Stimulated activated naive B cell treated with anti-CD40 and anti-IgM and Interleukin-4, amounts not matched to agents 10 μg/mL and 1 μg/mL and 100 μg/mL, for 72 hours (primary cell): ENCODE data around the gene TMC3.
"Not testable (repeated sequence)": the region's sequence is repeated elsewhere in the genome, so short reads cannot be mapped to it uniquely, and the experiment has no call there.

Experiments
- ATAC-seq, 2 donors: fragments of 150-1000 bp; cut with Tn5 transposase; replicated peaks; 2 replicates each; pipeline ENCODE4 v1.10.0; 2021; ENCODE audit warnings: moderate library complexity in 1 of 2
- DNase-seq: peaks from one replicate; pipeline ENCODE4 v3.0.0; 2021
- H3K27ac Mint-ChIP-seq: one replicate; pipeline ENCODE4 v1.8.0; 2022; ENCODE audit warnings: mild to moderate bottlenecking, mixed read lengths
- H3K27me3 Mint-ChIP-seq, 2 donors: one replicate each; pipeline ENCODE4 v1.8.0; 2022; ENCODE audit warnings: mixed read lengths in 2 of 2
- H3K36me3 Mint-ChIP-seq, 2 donors: one replicate each; pipeline ENCODE4 v1.8.0; 2022; ENCODE audit warnings: mixed read lengths in 2 of 2, mild to moderate bottlenecking in 1 of 2
- H3K4me1 Mint-ChIP-seq, 2 donors: one replicate each; pipeline ENCODE4 v1.8.0; 2022; ENCODE audit warnings: mixed read lengths in 2 of 2, mild to moderate bottlenecking in 1 of 2
- H3K4me3 Mint-ChIP-seq, 2 donors: one replicate each; pipeline ENCODE4 v1.8.0; 2022; ENCODE audit warnings: mild to moderate bottlenecking in 2 of 2, mixed read lengths in 2 of 2, moderate library complexity in 1 of 2
- H3K9me3 Mint-ChIP-seq, 2 donors: one replicate each; pipeline ENCODE4 v1.8.0; 2022; ENCODE audit warnings: mixed read lengths in 2 of 2, mild to moderate bottlenecking in 1 of 2

The TMC3 gene

GRCh38 chr15:81348691-81349090 is 25.3 kb downstream of the TMC3 start:
- DNase-seq, H3K4me1 Mint-ChIP-seq, H3K27ac Mint-ChIP-seq, H3K4me3 Mint-ChIP-seq, H3K27me3 Mint-ChIP-seq, H3K9me3 Mint-ChIP-seq, H3K36me3 Mint-ChIP-seq, ATAC-seq: not testable (repeated sequence)

DNA sequence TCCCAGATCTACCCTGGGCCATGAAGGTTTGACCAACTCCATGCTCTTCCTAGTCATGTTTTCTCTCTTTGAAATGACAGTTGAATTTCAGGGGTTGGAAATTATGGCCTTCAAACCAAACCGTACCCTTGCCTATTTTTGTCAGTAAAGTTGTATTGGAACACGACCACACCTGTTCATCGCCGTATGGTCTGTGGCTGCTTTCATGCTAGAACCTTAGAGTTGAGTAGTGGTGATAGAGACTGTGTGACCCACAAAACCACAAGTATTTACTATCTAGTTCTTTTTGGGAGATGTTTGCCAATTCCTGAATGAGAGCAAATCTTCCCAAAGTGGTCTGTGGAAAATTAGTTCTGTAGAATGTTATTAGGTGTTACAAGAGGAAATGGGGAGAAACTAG is 26.1 kb downstream of the TMC3 start:
- Mint-ChIP-seq H3K36me3 (no peaks in the 10 kb centered on the region), H3K4me3 (no peak overlapping the region), H3K4me1 (no peaks in the 10 kb centered on the region), H3K27me3 (no peaks in the 10 kb centered on the region), H3K9me3 (peaks cover 0 to 2% of the 10 kb centered on the region in 2 donors), H3K27ac (no peak overlapping the region)
- no peak for DNase-seq
- ATAC-seq: no peak

DNA sequence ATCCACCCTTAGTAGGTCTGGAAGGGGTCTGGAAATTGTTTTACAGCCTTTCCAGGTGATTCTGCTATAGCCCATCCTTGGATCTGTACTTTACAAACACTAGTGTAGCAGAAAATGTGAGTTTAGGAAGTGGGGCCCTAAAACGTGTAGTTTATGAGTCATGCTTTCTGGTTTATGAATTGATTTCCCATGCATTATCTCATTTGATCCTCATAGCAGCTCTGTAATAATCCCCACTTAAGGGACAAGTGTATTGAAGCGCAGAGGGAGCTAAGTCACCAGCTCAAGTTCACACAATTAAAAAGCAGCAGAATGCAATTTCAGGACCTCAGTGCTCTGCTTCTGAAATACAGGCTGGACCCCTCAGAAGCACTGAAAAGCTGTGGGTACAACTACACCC is 27.4 kb downstream of the TMC3 start:
- no peak overlapping the region for H3K27ac Mint-ChIP-seq
- H3K4me1 Mint-ChIP-seq: no peaks in the 10 kb centered on the region
- peaks cover 0 to 2% of the 10 kb centered on the region in 2 donors for H3K9me3 Mint-ChIP-seq
- H3K27me3 Mint-ChIP-seq: no peaks in the 10 kb centered on the region
- DNase-seq (no peak), ATAC-seq (no peak)
- no peaks in the 10 kb centered on the region for H3K36me3 Mint-ChIP-seq
- no peak overlapping the region for H3K4me3 Mint-ChIP-seq

DNA sequence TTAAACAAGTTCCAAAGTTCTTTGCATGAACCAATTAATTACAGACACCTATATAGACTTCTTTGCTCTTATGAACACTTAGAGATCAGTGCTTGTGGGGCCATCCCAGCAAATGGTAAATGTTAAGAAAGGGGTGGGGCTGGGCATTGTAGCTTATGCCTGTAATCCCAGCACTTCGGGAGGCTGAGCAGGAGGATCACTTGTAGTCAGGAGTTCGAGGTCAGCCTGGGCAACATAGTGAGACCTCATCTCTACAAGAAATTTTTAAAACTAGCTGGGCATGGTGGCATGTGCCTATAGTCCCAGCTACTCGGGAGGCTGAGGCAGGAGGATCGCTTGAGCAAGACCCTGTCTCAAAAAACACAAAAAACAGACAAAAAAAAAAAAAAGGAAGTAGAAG is 30.6 kb downstream of the TMC3 start:
- no peaks in the 10 kb centered on the region for H3K4me1 Mint-ChIP-seq
- no peak overlapping the region for H3K27ac Mint-ChIP-seq

DNA sequence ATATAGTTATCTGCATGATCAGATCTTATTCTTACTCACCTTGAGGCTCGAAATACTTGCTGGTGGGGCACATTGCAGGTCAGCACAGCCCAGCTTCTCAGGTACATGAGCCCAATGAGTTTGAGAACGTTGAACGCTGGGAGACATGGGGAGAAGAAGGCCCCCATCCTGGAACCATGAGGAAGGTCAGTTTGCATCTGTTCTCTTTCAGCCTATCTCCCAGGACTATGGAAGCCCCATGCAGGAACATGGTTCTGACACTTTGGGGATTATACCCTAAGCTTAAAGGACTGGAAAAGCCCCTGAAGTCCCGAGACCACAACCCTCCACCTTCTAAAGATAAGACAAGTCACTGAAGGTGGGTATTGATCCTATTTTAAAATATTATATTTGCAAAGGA is 32.7 kb downstream of the TMC3 start:
- Mint-ChIP-seq H3K4me1 (peaks cover 0 to 8% of the 10 kb centered on the region in 2 donors), H3K9me3 (peaks cover 0 to 2% of the 10 kb centered on the region in 2 donors), H3K4me3 (no peak overlapping the region), H3K27ac (no peak overlapping the region), H3K27me3 (no peaks in the 10 kb centered on the region), H3K36me3 (no peaks in the 10 kb centered on the region)
- ATAC-seq (no peak), DNase-seq (no peak)

More for the DNA sequence above, 30.6 kb downstream of the TMC3 start:
- ATAC-seq (no peak), DNase-seq (no peak)
- peaks cover 0 to 2% of the 10 kb centered on the region in 2 donors for H3K9me3 Mint-ChIP-seq
- H3K4me3 Mint-ChIP-seq: no peak overlapping the region
- H3K36me3 Mint-ChIP-seq: no peaks in the 10 kb centered on the region
- no peaks in the 10 kb centered on the region for H3K27me3 Mint-ChIP-seq

DNA sequence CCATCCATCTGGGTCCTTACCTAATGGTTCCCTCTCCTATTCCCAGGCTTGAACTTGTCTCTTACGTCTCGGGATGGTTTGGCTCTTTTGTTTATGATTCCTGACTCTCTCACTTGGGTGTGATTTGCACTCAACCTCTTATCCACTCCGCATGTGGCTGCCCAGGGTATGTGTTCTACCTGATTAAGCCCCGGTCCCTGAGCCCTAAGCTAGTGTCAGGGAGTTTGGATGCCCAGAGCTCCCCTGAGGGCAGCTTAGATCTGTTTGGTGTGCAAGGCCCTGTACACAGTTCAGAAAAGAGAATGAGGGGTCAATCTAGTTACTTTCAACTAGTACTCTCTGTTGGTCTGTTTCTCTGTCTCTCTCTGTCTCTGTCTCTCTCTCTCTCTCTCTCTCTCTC is 34.2 kb downstream of the TMC3 start:
- Mint-ChIP-seq H3K9me3 (peaks cover 0 to 2% of the 10 kb centered on the region in 2 donors), H3K27ac (no peak overlapping the region), H3K27me3 (no peaks in the 10 kb centered on the region), H3K4me3 (no peak overlapping the region), H3K36me3 (no peaks in the 10 kb centered on the region), H3K4me1 (peaks cover 0 to 10% of the 10 kb centered on the region in 2 donors)
- no peak for ATAC-seq
- no peak for DNase-seq

DNA sequence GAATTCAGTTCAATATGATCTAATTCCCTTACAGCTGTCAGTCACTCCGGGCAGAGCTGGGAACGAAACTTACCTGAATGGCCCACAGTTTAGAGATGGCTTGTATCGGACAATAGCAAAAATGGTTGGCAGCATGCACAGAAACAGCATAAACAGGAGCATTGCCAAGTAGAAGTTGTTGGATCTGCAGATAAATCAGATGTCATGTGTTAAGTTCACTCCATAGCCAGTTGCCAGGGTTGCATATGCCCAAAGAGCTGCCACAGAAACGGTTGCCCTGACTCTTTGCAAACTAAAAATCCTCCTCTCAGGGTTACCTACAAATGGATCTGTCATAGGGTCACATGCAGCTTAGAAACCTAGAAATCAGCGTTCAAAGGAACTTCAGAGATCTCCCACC is 34.7 kb downstream of the TMC3 start:
- no peaks in the 10 kb centered on the region for H3K9me3 Mint-ChIP-seq
- peaks cover 0 to 10% of the 10 kb centered on the region in 2 donors for H3K4me1 Mint-ChIP-seq
- ATAC-seq (no peak), DNase-seq (no peak)
- no peak overlapping the region for H3K4me3 Mint-ChIP-seq
- no peaks in the 10 kb centered on the region for H3K27me3 Mint-ChIP-seq
- no peak overlapping the region for H3K27ac Mint-ChIP-seq
- no peaks in the 10 kb centered on the region for H3K36me3 Mint-ChIP-seq

- Mint-ChIP-seq H3K4me3 (no peak overlapping the region), H3K4me1 (peaks cover 0 to 14% of the 10 kb centered on the region in 2 donors), H3K27ac (no peak overlapping the region), H3K27me3 (no peaks in the 10 kb centered on the region), H3K9me3 (no peaks in the 10 kb centered on the region), H3K36me3 (no peaks in the 10 kb centered on the region)
- no peak for ATAC-seq
- no peak for DNase-seq
These were observed 35.6 kb downstream of the TMC3 start for GRCh38 chr15:81338170-81339007.

DNA sequence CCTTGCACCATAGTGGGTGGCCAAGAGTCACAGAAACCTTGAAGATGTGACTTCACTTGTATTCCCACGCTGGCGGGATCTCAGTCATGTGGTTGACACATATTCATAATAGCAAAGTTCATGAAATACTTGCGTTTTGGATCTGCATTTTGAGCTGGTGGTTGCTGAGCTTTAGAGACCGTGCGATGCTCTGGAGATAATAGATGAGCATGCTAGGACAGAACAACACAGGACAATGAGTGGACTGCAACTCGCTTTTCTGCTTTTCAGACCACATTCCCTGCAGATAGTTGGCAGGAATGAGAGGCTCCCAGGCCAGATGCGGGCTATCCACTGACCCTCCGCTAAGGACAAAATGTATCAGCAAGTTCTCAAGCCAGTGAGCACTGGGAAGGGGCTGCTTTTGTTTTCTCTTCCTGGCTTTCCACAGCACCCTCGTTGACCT is 36.3 kb downstream of the TMC3 start:
- H3K4me1 Mint-ChIP-seq: peaks cover 0 to 19% of the 10 kb centered on the region in 2 donors
- ATAC-seq (no peak), DNase-seq (no peak)
- H3K27me3 Mint-ChIP-seq: no peaks in the 10 kb centered on the region
- no peaks in the 10 kb centered on the region for H3K9me3 Mint-ChIP-seq
- no peaks in the 10 kb centered on the region for H3K36me3 Mint-ChIP-seq
- no peak overlapping the region for H3K27ac Mint-ChIP-seq
- no peak overlapping the region for H3K4me3 Mint-ChIP-seq

DNA sequence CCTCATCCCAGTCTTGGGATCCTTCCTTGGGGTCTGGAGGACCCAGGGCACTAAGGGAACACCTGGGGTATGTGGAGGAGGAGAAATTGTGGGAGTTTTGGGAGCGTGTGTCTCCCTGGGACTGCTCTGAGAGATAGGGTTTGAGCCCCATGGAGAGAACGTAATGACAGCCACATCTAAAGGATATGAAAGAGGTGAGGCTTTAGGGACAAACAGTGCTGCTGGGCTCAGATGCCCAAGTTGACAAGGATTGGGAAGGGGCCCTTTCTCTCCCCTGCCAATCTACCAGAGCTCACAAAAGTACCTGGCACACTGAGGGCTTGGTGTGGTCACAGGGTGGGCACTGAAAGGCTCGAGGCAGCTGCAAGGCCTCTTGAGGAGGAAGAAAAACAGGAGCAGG is 36.8 kb downstream of the TMC3 start:
- ATAC-seq: no peak
- DNase-seq: no peak
- H3K27ac Mint-ChIP-seq: no peak overlapping the region
- peaks cover 0 to 19% of the 10 kb centered on the region in 2 donors for H3K4me1 Mint-ChIP-seq
- no peaks in the 10 kb centered on the region for H3K27me3 Mint-ChIP-seq
- no peaks in the 10 kb centered on the region for H3K9me3 Mint-ChIP-seq
- no peak overlapping the region for H3K4me3 Mint-ChIP-seq
- no peaks in the 10 kb centered on the region for H3K36me3 Mint-ChIP-seq

DNA sequence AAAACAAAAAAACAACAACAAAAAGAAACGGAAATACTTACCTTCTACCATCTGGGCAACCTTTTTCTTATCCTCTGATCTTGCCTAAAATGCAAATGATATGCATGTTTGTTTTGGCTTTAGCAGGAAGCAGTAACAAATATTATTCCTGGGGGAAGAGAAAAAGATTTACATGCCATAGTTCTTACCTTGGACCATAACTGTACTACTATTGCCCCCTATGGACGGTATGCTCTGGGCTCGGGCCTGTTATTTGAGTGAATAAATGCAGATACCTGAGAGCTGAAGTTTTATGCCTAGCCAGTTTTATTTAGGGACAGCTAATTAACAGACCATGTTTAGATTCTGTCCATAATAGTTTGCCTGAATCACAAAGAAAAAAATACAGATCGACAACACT is 37.4 kb downstream of the TMC3 start:
- ATAC-seq (peak; percentile 58 to 61), DNase-seq (no peak)
- Mint-ChIP-seq H3K4me1 (peaks cover 2 to 26% of the 10 kb centered on the region in 2 donors), H3K4me3 (no peak overlapping the region), H3K27ac (no peak overlapping the region), H3K36me3 (no peaks in the 10 kb centered on the region), H3K27me3 (no peaks in the 10 kb centered on the region), H3K9me3 (no peaks in the 10 kb centered on the region)

DNA sequence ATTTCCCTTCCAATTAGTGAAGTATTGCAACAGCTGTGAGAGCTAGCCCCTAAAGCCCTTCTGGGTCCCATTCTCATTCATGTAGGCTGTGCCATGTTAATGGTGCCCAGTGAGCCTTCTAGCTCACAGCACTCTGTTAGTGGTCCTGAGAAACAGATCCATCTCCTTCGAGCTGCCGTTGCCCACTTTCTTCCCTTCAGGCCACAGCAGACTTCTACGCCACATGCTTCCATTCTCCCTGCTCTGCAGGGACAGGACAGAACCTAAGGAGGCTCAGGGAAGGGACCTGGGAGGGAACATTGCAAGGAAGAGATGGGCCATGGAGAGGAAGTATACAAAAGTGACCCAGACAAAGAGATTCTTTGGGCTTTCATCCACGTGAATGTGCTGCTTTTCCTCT is 38.4 kb downstream of the TMC3 start:
- no peak for ATAC-seq
- H3K9me3 Mint-ChIP-seq: no peaks in the 10 kb centered on the region
- H3K36me3 Mint-ChIP-seq: no peaks in the 10 kb centered on the region
- DNase-seq: no peak
- H3K27ac Mint-ChIP-seq: no peak overlapping the region
- peaks cover 5 to 35% of the 10 kb centered on the region in 2 donors for H3K4me1 Mint-ChIP-seq
- H3K4me3 Mint-ChIP-seq: no peak overlapping the region
- H3K27me3 Mint-ChIP-seq: no peaks in the 10 kb centered on the region

- H3K9me3 Mint-ChIP-seq: no peaks in the 10 kb centered on the region
- H3K27me3 Mint-ChIP-seq: no peaks in the 10 kb centered on the region
- DNase-seq (no peak), ATAC-seq (no peak)
- no peaks in the 10 kb centered on the region for H3K36me3 Mint-ChIP-seq
- no peak overlapping the region for H3K27ac Mint-ChIP-seq
- H3K4me1 Mint-ChIP-seq: peaks cover 5 to 37% of the 10 kb centered on the region in 2 donors
- H3K4me3 Mint-ChIP-seq: no peak overlapping the region
These were observed 39.1 kb downstream of the TMC3 start for GRCh38 chr15:81334768-81335435.

DNA sequence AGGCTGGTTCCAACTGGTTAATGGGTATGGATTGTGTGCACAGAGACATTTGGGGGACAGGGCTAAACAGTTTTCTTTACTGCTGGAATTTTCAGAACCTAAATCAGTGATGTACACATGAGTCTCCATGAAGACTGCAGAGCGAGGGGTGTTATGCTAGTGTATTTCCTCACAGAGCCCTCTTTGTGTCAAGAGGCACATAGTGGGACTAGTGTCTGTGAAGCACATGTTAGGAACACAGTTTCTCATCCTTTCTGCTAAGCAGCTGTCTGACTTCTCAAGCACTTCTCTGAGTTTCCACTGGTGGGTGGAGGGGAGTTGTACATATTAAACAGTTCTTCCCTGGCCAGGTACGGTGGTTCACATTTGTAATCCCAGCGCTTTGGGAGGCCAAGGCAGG is 40.6 kb downstream of the TMC3 start:
- no peak overlapping the region for H3K27ac Mint-ChIP-seq
- no peaks in the 10 kb centered on the region for H3K27me3 Mint-ChIP-seq

DNA sequence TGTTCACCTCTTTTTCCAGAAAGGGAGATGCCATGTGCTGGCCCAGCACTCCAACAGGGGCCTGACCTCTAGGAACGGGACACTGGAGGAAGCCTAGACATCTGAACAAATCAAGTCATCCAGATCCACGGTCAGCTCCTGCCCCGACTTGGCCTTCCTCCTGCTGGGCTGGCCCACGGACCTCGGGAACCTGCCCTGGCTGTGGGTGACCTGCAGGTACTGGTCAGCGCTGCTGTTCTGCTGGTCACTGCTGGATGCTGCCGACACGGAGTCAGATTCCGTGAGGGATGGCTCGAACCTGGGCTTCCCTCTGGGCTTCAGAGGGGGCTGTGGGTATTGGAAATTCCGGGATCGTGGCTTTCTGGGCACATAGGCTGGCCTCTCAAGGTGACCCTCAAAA is 41.7 kb downstream of the TMC3 start:
- no peaks in the 10 kb centered on the region for H3K9me3 Mint-ChIP-seq
- peaks cover 6 to 37% of the 10 kb centered on the region in 2 donors for H3K4me1 Mint-ChIP-seq
- ATAC-seq (no peak), DNase-seq (no peak)
- H3K4me3 Mint-ChIP-seq: no peak overlapping the region
- no peak overlapping the region for H3K27ac Mint-ChIP-seq
- H3K36me3 Mint-ChIP-seq: no peaks in the 10 kb centered on the region
- H3K27me3 Mint-ChIP-seq: no peaks in the 10 kb centered on the region

More for the DNA sequence above, 40.6 kb downstream of the TMC3 start:
- peaks cover 6 to 37% of the 10 kb centered on the region in 2 donors for H3K4me1 Mint-ChIP-seq
- no peaks in the 10 kb centered on the region for H3K36me3 Mint-ChIP-seq
- H3K9me3 Mint-ChIP-seq: no peaks in the 10 kb centered on the region
- ATAC-seq (no peak), DNase-seq (no peak)
- no peak overlapping the region for H3K4me3 Mint-ChIP-seq
